Muscle of back (tissue), 11 donors: Measurements from ENCODE around the gene RNF126. TPM values are rescaled to one million over a fixed set of nuclear protein-coding genes. Genes with fewer than 3 reads are reported as not detected.
"Not testable (repeated sequence)": the region's sequence is repeated elsewhere in the genome, so short reads cannot be mapped to it uniquely, and the experiment has no call there.

Experiments used
- DNase-seq, 3 donors: peaks; one replicate each; pipeline versions ENCODE4 v3.0.0 to v3.0.0-alpha.2; 2013
- polyA plus RNA-seq, 10 donors: library from polyadenylated mRNA; unstranded; fragments of 120-200 nt; gene quantifications; one replicate each; pipeline ENCODE4 v1.2.1, GENCODE V29; 2013; ENCODE audit not compliant: insufficient read length in 10 of 10

Gene RNF126
- polyA plus RNA-seq, 10 donors, result 18.3 to 27.8 (median 21.7) TPM

- peak; percentile 98 to 99 (median 99) for DNase-seq
Measured at GRCh38 chr19:633068-633785, 29.8 kb downstream of the RNF126 start, which contains the start of gene POLRMT. Gene POLRMT (minus strand): TSS chr19:633537. CDS start chr19:633512, 25 bp downstream.

GRCh38 chr19:632579-633067 is 30.4 kb downstream of the RNF126 start:
- DNase-seq, result peak in 1 of 3 donors; percentile 58

GRCh38 chr19:629961-630714 is 32.9 kb downstream of the RNF126 start:
- DNase-seq, result no peak

GRCh38 chr19:629515-629914 is 33.5 kb downstream of the RNF126 start:
- not testable (repeated sequence) for DNase-seq

- DNase-seq, result no peak
Measured at GRCh38 chr19:628168-628567, 34.8 kb downstream of the RNF126 start.

GRCh38 chr19:626566-626965 is 36.4 kb downstream of the RNF126 start:
- not testable (repeated sequence) for DNase-seq

GRCh38 chr19:625257-625656 is 37.8 kb downstream of the RNF126 start:
- DNase-seq, result no peak

- no peak for DNase-seq
Measured at GRCh38 chr19:624433-625109, 38.4 kb downstream of the RNF126 start.

- DNase-seq, result peak in 1 of 3 donors; percentile 49
Measured at GRCh38 chr19:623974-624373, 39.0 kb downstream of the RNF126 start.

GRCh38 chr19:623175-623916 is 39.7 kb downstream of the RNF126 start:
- no peak for DNase-seq

GRCh38 chr19:622666-623065 is 40.3 kb downstream of the RNF126 start:
- no peak for DNase-seq

- DNase-seq, result no peak
Measured at GRCh38 chr19:621819-622218, 41.2 kb downstream of the RNF126 start.

GRCh38 chr19:621191-621590 is 41.8 kb downstream of the RNF126 start:
- not testable (repeated sequence) for DNase-seq

- DNase-seq, result no peak
Measured at GRCh38 chr19:620166-620862, 42.7 kb downstream of the RNF126 start.

GRCh38 chr19:619286-620002 is 43.6 kb downstream of the RNF126 start:
- no peak for DNase-seq

- DNase-seq, result no peak
Measured at GRCh38 chr19:618674-619285, 44.2 kb downstream of the RNF126 start.

- no peak for DNase-seq
Measured at GRCh38 chr19:618247-618619, 44.8 kb downstream of the RNF126 start.

- DNase-seq, result no peak
Measured at GRCh38 chr19:617551-618246, 45.3 kb downstream of the RNF126 start.
